ENCODE results near the gene SYTL2.
"Not testable (repeated sequence)": the region's sequence is repeated elsewhere in the genome, so short reads cannot be mapped to it uniquely, and the experiment has no call there.

The SYTL2 gene

GRCh38 chr11:85795712-85796487 lies 15.0 kb downstream of the SYTL2 start:
- H3K36me3 ChIP-seq (ENCODE audit: insufficient read depth, low read length), result no peaks in the 10 kb centered on the region
- H3K4me1 ChIP-seq (ENCODE audit: insufficient read depth, low read length), result no peaks in the 10 kb centered on the region
- H3K9me3 ChIP-seq (ENCODE audit: control insufficient read depth, insufficient read depth, low read length), result no peaks in the 10 kb centered on the region; the same call in 1 of the 2 replicates
- no peak overlapping the region for H3K9ac ChIP-seq (ENCODE audit: low read depth, low read length)

GRCh38 chr11:85791409-85791990 lies 19.4 kb downstream of the SYTL2 start:
- Histone ChIP-seq H3K9me3 (ENCODE audit: control insufficient read depth, insufficient read depth, low read length) (no peaks in the 10 kb centered on the region; the same call in 1 of the 2 replicates), H3K4me1 (ENCODE audit: insufficient read depth, low read length) (peaks cover 10% of the 10 kb centered on the region; the same call in 1 of the 2 replicates), H3K36me3 (ENCODE audit: insufficient read depth, low read length) (no peaks in the 10 kb centered on the region), H3K9ac (ENCODE audit: low read depth, low read length) (no peak overlapping the region)

GRCh38 chr11:85787809-85788760 lies 22.9 kb downstream of the SYTL2 start:
- Histone ChIP-seq H3K4me1 (ENCODE audit: insufficient read depth, low read length) (peaks cover 10% of the 10 kb centered on the region; the same call in 1 of the 2 replicates), H3K9me3 (ENCODE audit: control insufficient read depth, insufficient read depth, low read length) (no peaks in the 10 kb centered on the region; the same call in 1 of the 2 replicates), H3K36me3 (ENCODE audit: insufficient read depth, low read length) (no peaks in the 10 kb centered on the region), H3K9ac (ENCODE audit: low read depth, low read length) (no peak overlapping the region)

- Histone ChIP-seq H3K9ac (ENCODE audit: low read depth, low read length) (no peak overlapping the region), H3K9me3 (ENCODE audit: control insufficient read depth, insufficient read depth, low read length) (no peaks in the 10 kb centered on the region; the same call in none of the 2 replicates), H3K36me3 (ENCODE audit: insufficient read depth, low read length) (no peaks in the 10 kb centered on the region), H3K4me1 (ENCODE audit: insufficient read depth, low read length) (peaks cover 10% of the 10 kb centered on the region; the same call in 1 of the 2 replicates)
Observed at GRCh38 chr11:85787168-85787567, 23.8 kb downstream of the SYTL2 start.

- H3K9me3 ChIP-seq (ENCODE audit: control insufficient read depth, insufficient read depth, low read length), result no peaks in the 10 kb centered on the region; the same call in none of the 2 replicates
- peaks cover 10% of the 10 kb centered on the region; the same call in 1 of the 2 replicates for H3K4me1 ChIP-seq (ENCODE audit: insufficient read depth, low read length)
- H3K36me3 ChIP-seq (ENCODE audit: insufficient read depth, low read length), result no peaks in the 10 kb centered on the region
- no peak overlapping the region for H3K9ac ChIP-seq (ENCODE audit: low read depth, low read length)
Observed at GRCh38 chr11:85784480-85785265, 26.3 kb downstream of the SYTL2 start.

- Histone ChIP-seq H3K4me1 (ENCODE audit: insufficient read depth, low read length) (peaks cover 10% of the 10 kb centered on the region; the same call in 1 of the 2 replicates), H3K36me3 (ENCODE audit: insufficient read depth, low read length) (no peaks in the 10 kb centered on the region), H3K9me3 (ENCODE audit: control insufficient read depth, insufficient read depth, low read length) (no peaks in the 10 kb centered on the region; the same call in none of the 2 replicates), H3K9ac (ENCODE audit: low read depth, low read length) (no peak overlapping the region)
Observed at GRCh38 chr11:85783758-85784157, 27.2 kb downstream of the SYTL2 start.

- not testable (repeated sequence) for H3K9me3 ChIP-seq (ENCODE audit: control insufficient read depth, insufficient read depth, low read length); H3K4me1 ChIP-seq (ENCODE audit: insufficient read depth, low read length); H3K9ac ChIP-seq (ENCODE audit: low read depth, low read length); H3K36me3 ChIP-seq (ENCODE audit: insufficient read depth, low read length)
Observed at GRCh38 chr11:85780780-85781517, 30.0 kb downstream of the SYTL2 start.

GRCh38 chr11:85779956-85780640 lies 30.8 kb downstream of the SYTL2 start:
- Histone ChIP-seq H3K9ac (ENCODE audit: low read depth, low read length) (no peak overlapping the region), H3K9me3 (ENCODE audit: control insufficient read depth, insufficient read depth, low read length) (no peaks in the 10 kb centered on the region; the same call in 1 of the 2 replicates), H3K36me3 (ENCODE audit: insufficient read depth, low read length) (no peaks in the 10 kb centered on the region), H3K4me1 (ENCODE audit: insufficient read depth, low read length) (peaks cover 6% of the 10 kb centered on the region; the same call in 1 of the 2 replicates)

- H3K36me3 ChIP-seq (ENCODE audit: insufficient read depth, low read length), result not testable (repeated sequence)
Observed at GRCh38 chr11:85777603-85777972, 33.4 kb downstream of the SYTL2 start.

GRCh38 chr11:85776951-85777602 lies 33.9 kb downstream of the SYTL2 start:
- no peak overlapping the region for H3K9ac ChIP-seq (ENCODE audit: low read depth, low read length)
- H3K9me3 ChIP-seq (ENCODE audit: control insufficient read depth, insufficient read depth, low read length), result no peaks in the 10 kb centered on the region; the same call in 1 of the 2 replicates
- no peaks in the 10 kb centered on the region for H3K36me3 ChIP-seq (ENCODE audit: insufficient read depth, low read length)
- H3K4me1 ChIP-seq (ENCODE audit: insufficient read depth, low read length), result peaks cover 15% of the 10 kb centered on the region

More at GRCh38 chr11:85777603-85777972, 33.4 kb downstream of the SYTL2 start:
- not testable (repeated sequence) for H3K9me3 ChIP-seq (ENCODE audit: control insufficient read depth, insufficient read depth, low read length); H3K9ac ChIP-seq (ENCODE audit: low read depth, low read length)
- H3K4me1 ChIP-seq (ENCODE audit: insufficient read depth, low read length), result peaks cover 11% of the 10 kb centered on the region

- H3K4me1 ChIP-seq (ENCODE audit: insufficient read depth, low read length), result peaks cover 15% of the 10 kb centered on the region
- H3K9me3 ChIP-seq (ENCODE audit: control insufficient read depth, insufficient read depth, low read length), result no peaks in the 10 kb centered on the region
- H3K9ac ChIP-seq (ENCODE audit: low read depth, low read length), result no peak overlapping the region
- H3K36me3 ChIP-seq (ENCODE audit: insufficient read depth, low read length), result no peaks in the 10 kb centered on the region
Observed at GRCh38 chr11:85774256-85775101, 36.5 kb downstream of the SYTL2 start.

GRCh38 chr11:85772695-85773094 lies 38.2 kb downstream of the SYTL2 start:
- Histone ChIP-seq H3K36me3 (ENCODE audit: insufficient read depth, low read length) (no peaks in the 10 kb centered on the region), H3K4me1 (ENCODE audit: insufficient read depth, low read length) (peaks cover 15% of the 10 kb centered on the region), H3K9me3 (ENCODE audit: control insufficient read depth, insufficient read depth, low read length) (no peaks in the 10 kb centered on the region), H3K9ac (ENCODE audit: low read depth, low read length) (no peak overlapping the region)

Measured in ES-I3 (cell line).